ENCODE measurements around the gene TIGD3. TPM values are rescaled to one million over a fixed set of nuclear protein-coding genes. Genes with fewer than 3 reads are reported as not detected.

Gene TIGD3, protein sequence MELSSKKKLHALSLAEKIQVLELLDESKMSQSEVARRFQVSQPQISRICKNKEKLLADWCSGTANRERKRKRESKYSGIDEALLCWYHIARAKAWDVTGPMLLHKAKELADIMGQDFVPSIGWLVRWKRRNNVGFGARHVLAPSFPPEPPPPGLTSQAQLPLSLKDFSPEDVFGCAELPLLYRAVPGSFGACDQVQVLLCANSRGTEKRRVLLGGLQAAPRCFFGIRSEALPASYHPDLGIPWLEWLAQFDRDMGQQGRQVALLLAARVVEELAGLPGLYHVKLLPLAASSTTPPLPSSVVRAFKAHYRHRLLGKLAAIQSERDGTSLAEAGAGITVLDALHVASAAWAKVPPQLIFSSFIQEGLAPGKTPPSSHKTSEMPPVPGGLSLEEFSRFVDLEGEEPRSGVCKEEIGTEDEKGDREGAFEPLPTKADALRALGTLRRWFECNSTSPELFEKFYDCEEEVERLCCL
- under 1 TPM in 6 of 7 donors, not detected in 1; 0.11 to 0.72 (median 0.34) TPM for total RNA-seq
- polyA plus RNA-seq: under 1 TPM in 1 of 2 donors, not detected in 1; 0.31 TPM
- long read RNA-seq, donor 1: 0 reads
- long read RNA-seq, donor 2, transcript TIGD3-201 (2 exons, 2,012 nt): major isoform, 6 of 6 reads
- long read RNA-seq, donor 2, partial matches to known transcripts: 0 of 6 reads
- long read RNA-seq, donor 2, other reads (novel, unspliced or antisense): 0 of 6 reads
- long read RNA-seq, donor 3, partial matches to known transcripts: 0 of 1 reads
- long read RNA-seq, donor 3, other reads (novel, unspliced or antisense): 0 of 1 reads

DNA sequence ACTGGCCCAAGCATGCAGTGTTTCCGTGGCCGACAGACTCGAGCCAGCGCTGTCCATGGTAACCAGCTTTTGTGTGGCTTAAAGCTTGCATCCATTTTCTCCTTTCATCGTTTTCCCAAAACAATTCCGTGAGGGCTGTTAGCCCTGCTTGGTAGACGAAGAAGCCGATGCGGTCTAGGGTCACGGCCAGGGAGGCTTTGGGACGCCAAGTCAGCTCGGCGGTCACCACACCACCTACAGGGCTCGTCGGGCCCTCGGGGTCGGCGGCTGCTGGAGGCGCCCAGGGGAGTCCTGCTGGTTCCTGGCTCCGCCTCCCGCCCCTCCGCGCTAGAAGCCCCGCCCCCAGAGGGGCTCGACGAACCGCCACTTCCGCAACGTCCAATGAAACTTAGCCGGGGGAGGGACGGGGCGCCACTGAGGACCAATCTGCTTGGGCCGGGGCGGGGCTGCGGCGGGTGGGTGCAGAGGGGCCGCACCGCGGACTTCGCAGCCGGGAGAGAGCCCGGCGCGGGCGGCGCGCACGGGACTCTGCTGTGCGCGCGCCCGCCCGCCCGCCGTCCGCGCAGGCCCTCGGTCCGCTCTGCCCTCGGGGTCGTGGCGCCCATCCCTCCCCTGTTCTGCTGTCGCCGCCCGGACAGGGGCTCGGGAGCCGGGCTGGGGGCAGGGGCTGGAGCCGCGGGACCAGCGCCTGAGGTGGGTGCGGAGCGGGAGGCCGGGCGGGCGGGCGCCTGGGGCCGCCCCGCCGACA lies at the start of gene TIGD3:
Gene TIGD3, plus strand, starts transcription at position 487 of the 748 bp plus-strand sequence. CDS start 1,058 bp downstream, outside the sequence.
- DNase-seq: peak; percentile 98 to 99 (median 98)
- H3K36me3 ChIP-seq: no peaks in the 10 kb centered on the region
- intact Hi-C loops (cut with DNase I): no loop called here
- TF ChIP-seq POLR2A (IDR thresholded peaks at IDR 0.05): peak; percentile 62
- TF ChIP-seq, protein P1, sequence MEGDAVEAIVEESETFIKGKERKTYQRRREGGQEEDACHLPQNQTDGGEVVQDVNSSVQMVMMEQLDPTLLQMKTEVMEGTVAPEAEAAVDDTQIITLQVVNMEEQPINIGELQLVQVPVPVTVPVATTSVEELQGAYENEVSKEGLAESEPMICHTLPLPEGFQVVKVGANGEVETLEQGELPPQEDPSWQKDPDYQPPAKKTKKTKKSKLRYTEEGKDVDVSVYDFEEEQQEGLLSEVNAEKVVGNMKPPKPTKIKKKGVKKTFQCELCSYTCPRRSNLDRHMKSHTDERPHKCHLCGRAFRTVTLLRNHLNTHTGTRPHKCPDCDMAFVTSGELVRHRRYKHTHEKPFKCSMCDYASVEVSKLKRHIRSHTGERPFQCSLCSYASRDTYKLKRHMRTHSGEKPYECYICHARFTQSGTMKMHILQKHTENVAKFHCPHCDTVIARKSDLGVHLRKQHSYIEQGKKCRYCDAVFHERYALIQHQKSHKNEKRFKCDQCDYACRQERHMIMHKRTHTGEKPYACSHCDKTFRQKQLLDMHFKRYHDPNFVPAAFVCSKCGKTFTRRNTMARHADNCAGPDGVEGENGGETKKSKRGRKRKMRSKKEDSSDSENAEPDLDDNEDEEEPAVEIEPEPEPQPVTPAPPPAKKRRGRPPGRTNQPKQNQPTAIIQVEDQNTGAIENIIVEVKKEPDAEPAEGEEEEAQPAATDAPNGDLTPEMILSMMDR (IDR thresholded peaks at IDR 0.05): no peak
- TF ChIP-seq EP300 (IDR thresholded peaks at IDR 0.05): no peak
- WGBS, 3 donors: 0 to 1% (median 1%) methylated on average over 64 to 79 of the region's 79 CpGs
- H3K4me1 ChIP-seq (ENCODE audit: insufficient read depth): peaks cover 15% of the 10 kb centered on the region
- H3K9me3 ChIP-seq: no peaks in the 10 kb centered on the region
- H3K27me3 ChIP-seq: no peaks in the 10 kb centered on the region
- H3K27ac ChIP-seq: peak within 1 kb of the TSS in 1 of 2 donors; percentile 60
- peak within 1 kb of the TSS; percentile 63 for H3K4me3 ChIP-seq

DNA sequence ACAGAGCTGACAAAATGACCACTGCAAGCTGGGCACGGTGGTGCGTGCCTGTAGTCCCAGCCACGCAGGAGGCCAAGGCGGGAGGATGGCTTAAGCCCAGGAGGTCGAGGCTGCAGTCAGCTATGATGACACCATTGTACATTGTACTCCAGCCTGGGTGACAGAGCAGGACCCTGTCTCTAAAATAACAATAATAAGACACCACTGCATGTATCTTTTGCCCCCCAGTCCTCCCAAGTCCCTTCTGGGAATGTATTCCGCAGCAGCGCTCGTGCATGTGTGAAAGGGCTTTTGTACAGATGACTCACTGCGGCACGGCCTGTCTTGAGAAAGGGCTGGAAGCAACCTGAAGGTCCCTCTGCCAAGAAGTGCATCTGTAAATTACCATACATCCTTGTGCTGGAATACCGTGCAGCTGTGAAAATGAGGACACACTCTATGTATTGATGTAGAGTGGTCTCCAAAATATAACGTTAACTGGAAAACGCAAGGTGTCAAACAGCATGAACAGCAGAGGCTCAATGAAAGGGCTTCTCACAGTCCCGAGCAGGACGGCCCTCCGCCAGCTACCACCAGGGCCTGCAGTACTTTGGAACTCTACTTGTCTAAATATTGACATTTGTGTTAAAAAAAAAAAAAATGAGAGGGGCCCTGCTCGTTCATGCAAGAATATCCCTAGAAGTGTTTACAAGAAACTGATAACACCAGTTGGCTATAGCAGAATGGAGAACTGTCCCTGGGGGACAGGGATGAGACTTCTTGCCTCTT lies 48.9 kb upstream of the TIGD3 start:
- Histone ChIP-seq H3K27me3 (no peaks in the 10 kb centered on the region), H3K27ac (peak overlapping the region; percentile 7 to 35), H3K9me3 (no peaks in the 10 kb centered on the region), H3K36me3 (no peaks in the 10 kb centered on the region), H3K4me1 (ENCODE audit: insufficient read depth) (peaks cover 20% of the 10 kb centered on the region), H3K4me3 (no peak overlapping the region)
- 41 to 64% (median 50%) methylated on average over 17 of the region's 17 CpGs for WGBS, 3 donors
- intact Hi-C loops (cut with DNase I): no loop called here
- TF ChIP-seq EP300 (IDR thresholded peaks at IDR 0.05): no peak
- TF ChIP-seq POLR2A (IDR thresholded peaks at IDR 0.05): no peak
- peak in 2 of 5 donors; percentile 41 to 50 for DNase-seq

DNA sequence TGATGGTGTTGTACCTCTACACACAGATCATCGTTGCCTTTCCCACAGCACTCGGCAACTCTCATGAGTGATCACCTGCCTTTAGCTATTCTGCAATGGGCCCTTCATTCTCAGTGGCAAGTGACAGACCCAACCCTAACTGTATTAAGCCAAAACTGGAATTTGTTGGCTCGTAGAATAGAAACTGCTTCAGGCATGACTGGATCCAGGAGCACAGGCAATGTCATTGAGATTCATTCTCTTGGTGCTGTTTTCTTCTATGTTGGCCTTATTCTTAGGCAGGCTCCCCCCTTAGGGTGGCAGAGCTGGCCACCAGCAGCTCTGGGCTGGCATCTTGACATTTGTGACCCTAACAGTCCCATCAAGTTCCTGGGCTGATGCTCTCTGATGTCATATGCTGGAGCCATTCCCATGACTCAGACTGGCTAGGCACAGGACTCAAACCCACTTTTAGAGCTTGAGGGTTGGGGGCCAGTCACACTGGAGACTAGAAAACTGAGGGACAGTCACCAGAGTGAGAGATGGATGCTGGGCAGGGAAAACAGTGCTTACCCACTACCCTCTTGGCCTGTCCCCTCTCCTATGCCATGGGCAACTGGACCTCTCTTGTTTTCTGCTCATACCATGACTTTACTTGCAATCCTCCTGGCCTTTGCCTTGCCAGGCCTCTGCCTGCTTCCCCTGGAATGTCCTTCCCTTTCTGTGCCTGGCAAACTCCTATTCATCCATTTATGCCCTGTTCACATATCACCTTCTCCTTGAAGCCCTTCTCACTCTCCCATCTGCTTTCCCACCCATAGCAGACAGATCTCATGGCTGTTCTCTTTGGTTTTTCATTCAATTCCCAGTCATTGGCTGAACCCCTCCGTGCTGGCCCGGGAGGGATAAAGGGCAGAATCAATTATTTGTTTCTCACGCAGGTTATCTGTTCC lies 47.0 kb upstream of the TIGD3 start:
- 88 to 92% (median 92%) methylated on average over 6 of the region's 6 CpGs for WGBS, 3 donors
- Histone ChIP-seq H3K36me3 (no peaks in the 10 kb centered on the region), H3K27ac (no peak overlapping the region), H3K4me1 (ENCODE audit: insufficient read depth) (peaks cover 6% of the 10 kb centered on the region), H3K9me3 (no peaks in the 10 kb centered on the region), H3K4me3 (no peak overlapping the region), H3K27me3 (no peaks in the 10 kb centered on the region)
- intact Hi-C loops (cut with DNase I): no loop called here
- no peak for DNase-seq
- TF ChIP-seq, protein P1 (IDR thresholded peaks at IDR 0.05): no peak
- no peak for TF ChIP-seq EP300 (IDR thresholded peaks at IDR 0.05)
- no peak for TF ChIP-seq POLR2A (IDR thresholded peaks at IDR 0.05)
